VCaP (cell line): ENCODE data around the gene HAT1.

Experiments
- H3K27ac ChIP-seq: fragments of 450-650 bp; 2 replicates; pipeline ENCODE4 v1.5.1; 2017
- TF ChIP-seq, protein P1 (sequence below): fragments of 450-650 bp; conservative IDR thresholded peaks from 2 replicates; pipeline ENCODE4 v1.5.1; 2017; ENCODE audit warnings: mild to moderate bottlenecking, moderate library complexity

HAT1 gene, protein sequence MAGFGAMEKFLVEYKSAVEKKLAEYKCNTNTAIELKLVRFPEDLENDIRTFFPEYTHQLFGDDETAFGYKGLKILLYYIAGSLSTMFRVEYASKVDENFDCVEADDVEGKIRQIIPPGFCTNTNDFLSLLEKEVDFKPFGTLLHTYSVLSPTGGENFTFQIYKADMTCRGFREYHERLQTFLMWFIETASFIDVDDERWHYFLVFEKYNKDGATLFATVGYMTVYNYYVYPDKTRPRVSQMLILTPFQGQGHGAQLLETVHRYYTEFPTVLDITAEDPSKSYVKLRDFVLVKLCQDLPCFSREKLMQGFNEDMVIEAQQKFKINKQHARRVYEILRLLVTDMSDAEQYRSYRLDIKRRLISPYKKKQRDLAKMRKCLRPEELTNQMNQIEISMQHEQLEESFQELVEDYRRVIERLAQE

GRCh38 chr2:171922230-171923022 lies at the start of gene HAT1:
TSS of gene HAT1 (plus strand) at chr2:171922461. CDS start at chr2:171922501, 40 bp downstream.
- H3K27ac ChIP-seq: peak within 1 kb of the TSS; percentile 77
- TF ChIP-seq, protein P1, sequence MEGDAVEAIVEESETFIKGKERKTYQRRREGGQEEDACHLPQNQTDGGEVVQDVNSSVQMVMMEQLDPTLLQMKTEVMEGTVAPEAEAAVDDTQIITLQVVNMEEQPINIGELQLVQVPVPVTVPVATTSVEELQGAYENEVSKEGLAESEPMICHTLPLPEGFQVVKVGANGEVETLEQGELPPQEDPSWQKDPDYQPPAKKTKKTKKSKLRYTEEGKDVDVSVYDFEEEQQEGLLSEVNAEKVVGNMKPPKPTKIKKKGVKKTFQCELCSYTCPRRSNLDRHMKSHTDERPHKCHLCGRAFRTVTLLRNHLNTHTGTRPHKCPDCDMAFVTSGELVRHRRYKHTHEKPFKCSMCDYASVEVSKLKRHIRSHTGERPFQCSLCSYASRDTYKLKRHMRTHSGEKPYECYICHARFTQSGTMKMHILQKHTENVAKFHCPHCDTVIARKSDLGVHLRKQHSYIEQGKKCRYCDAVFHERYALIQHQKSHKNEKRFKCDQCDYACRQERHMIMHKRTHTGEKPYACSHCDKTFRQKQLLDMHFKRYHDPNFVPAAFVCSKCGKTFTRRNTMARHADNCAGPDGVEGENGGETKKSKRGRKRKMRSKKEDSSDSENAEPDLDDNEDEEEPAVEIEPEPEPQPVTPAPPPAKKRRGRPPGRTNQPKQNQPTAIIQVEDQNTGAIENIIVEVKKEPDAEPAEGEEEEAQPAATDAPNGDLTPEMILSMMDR: no peak

- TF ChIP-seq, protein P1: no peak
- H3K27ac ChIP-seq: no peak overlapping the region
Observed at GRCh38 chr2:171874517-171874916, 47.7 kb upstream of the HAT1 start.

- peak overlapping the region; percentile 61 for H3K27ac ChIP-seq
- TF ChIP-seq, protein P1: no peak
Observed at GRCh38 chr2:171874963-171875362, 47.3 kb upstream of the HAT1 start.

DNA sequence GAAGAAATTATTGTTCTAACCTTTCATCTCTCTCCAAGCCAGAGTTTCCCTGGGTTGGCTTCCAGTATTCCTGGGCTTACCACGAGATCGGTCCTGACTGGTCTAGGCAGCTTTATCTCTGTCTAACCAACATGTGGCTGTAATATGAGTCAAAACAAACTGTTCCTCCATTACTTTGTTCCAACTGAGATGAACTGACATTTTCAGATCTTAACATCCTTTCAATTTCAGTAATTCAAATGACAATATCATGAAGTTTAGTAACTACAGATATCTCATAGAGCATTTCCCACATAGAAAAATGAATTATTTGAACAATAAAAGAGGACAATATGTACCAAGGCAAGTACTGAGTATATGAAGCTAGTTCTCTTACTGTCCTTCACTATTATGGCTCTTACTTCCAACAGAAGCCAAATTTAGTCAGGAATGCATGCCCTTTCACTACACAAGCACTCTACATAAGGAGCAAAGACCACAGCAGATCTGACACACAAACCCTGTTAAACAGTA lies 43.7 kb upstream of the HAT1 start:
- TF ChIP-seq, protein P1: no peak
- H3K27ac ChIP-seq: no peak overlapping the region

DNA sequence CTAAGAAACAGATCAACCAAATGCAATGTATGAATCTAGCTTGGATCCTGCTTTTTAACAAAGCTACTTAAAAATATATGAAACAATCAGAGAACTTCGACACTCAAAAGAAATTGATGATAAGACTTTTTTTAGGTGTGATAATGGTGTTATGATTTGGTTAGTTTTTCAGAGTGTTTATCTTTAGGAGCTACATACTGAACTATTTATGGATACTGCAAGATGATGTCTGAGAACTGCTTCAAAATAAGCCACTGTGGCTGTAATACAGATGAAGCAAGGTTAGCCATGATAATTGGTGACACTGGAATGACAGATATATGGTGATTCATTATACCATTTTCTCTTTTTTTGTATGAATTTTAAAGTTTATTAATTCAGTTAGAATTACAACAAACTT lies 42.4 kb upstream of the HAT1 start:
- TF ChIP-seq, protein P1: no peak
- H3K27ac ChIP-seq: no peak overlapping the region

GRCh38 chr2:171880774-171881173 lies 41.5 kb upstream of the HAT1 start:
- TF ChIP-seq, protein P1: no peak
- no peak overlapping the region for H3K27ac ChIP-seq

DNA sequence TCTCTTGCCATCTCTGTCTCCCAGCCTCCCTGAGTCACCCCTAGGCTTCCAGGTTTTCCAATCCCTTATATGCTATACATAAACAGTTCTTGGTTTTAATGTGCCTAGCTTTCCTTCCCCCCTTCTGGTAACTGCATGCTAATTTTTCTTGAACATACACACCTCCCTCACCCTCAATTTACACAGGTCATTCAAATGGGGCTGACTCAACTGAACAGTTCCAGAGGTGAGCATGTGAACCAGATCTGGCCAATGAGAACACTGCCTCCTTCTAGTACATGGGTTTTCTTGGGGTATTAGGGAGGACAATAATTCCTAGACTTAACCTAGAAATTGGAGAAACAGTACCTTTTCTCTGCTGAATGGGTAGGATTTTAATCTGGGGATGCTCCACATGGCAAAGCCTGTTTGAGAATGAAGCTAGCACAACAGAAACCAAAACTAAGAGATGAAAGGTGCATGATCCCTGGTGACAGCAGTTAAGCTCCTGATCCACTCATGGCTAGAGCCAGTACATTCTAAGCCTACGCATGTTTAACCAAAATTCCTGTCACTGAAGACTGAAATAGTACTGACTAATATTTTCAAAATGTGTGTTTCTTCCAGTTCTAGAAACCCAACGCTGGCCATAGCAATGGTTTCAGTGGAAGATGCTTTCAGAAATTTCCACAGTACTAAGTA lies 40.0 kb upstream of the HAT1 start:
- TF ChIP-seq, protein P1: no peak
- H3K27ac ChIP-seq: no peak overlapping the region
